ENCODE data around the gene SOD1. TPM values are rescaled to one million over a fixed set of nuclear protein-coding genes. Genes with fewer than 3 reads are reported as not detected.

The SOD1 gene
- total RNA-seq, 2 donors from 2014 or later: 165 to 282 TPM

GRCh38 chr21:31667639-31668038, 8.1 kb downstream of the SOD1 start:
- TF ChIP-seq, protein P1, sequence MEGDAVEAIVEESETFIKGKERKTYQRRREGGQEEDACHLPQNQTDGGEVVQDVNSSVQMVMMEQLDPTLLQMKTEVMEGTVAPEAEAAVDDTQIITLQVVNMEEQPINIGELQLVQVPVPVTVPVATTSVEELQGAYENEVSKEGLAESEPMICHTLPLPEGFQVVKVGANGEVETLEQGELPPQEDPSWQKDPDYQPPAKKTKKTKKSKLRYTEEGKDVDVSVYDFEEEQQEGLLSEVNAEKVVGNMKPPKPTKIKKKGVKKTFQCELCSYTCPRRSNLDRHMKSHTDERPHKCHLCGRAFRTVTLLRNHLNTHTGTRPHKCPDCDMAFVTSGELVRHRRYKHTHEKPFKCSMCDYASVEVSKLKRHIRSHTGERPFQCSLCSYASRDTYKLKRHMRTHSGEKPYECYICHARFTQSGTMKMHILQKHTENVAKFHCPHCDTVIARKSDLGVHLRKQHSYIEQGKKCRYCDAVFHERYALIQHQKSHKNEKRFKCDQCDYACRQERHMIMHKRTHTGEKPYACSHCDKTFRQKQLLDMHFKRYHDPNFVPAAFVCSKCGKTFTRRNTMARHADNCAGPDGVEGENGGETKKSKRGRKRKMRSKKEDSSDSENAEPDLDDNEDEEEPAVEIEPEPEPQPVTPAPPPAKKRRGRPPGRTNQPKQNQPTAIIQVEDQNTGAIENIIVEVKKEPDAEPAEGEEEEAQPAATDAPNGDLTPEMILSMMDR (IDR thresholded peaks at IDR 0.05): no peak
- TF ChIP-seq POLR2AphosphoS5 (IDR thresholded peaks at IDR 0.05): no peak
- no peak for TF ChIP-seq POLR2A (IDR thresholded peaks at IDR 0.05)
- no peaks in the 10 kb centered on the region for H3K27me3 ChIP-seq (replicated peaks; ENCODE audit: insufficient read depth)
- no peaks in the 10 kb centered on the region for H3K9me3 ChIP-seq
- H3K36me3 ChIP-seq: peaks cover 3 to 9% of the 10 kb centered on the region in 2 donors
- no peaks in the 10 kb centered on the region for H3K4me1 ChIP-seq (replicated peaks)
- DNase-seq (ENCODE audit: low spot score): no peak
- H3K27ac ChIP-seq: no peak overlapping the region
- intact Hi-C loops (cut with DNase I): no loop called here
- H3K4me3 ChIP-seq: no peak overlapping the region

DNA sequence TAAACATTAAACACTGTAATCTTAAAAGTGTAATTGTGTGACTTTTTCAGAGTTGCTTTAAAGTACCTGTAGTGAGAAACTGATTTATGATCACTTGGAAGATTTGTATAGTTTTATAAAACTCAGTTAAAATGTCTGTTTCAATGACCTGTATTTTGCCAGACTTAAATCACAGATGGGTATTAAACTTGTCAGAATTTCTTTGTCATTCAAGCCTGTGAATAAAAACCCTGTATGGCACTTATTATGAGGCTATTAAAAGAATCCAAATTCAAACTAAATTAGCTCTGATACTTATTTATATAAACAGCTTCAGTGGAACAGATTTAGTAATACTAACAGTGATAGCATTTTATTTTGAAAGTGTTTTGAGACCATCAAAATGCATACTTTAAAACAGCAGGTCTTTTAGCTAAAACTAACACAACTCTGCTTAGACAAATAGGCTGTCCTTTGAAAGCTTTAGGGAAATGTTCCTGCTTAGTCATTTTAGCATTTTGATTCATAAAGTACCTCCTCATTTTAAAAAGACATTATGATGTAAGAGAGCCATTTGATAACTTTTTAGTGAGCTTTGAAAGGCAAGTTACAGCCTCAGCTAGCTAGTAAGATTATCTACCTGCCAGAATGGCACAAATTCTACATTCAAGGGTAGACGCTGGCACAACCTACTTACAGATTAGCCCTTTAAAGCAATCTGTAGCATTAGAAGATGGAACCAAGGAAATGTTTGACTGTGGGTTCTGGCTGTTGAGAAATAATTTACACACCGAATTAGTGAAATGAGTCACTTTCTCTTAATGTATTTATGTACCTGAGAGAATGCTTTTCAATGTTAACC, 9.4 kb downstream of the SOD1 start:
- H3K4me1 ChIP-seq (replicated peaks): no peaks in the 10 kb centered on the region
- no peaks in the 10 kb centered on the region for H3K9me3 ChIP-seq
- H3K27me3 ChIP-seq (replicated peaks; ENCODE audit: insufficient read depth): no peaks in the 10 kb centered on the region
- 81% methylated on average over 2 of the region's 2 CpGs for WGBS
- intact Hi-C loops (cut with DNase I): no loop called here
- H3K27ac ChIP-seq: no peak overlapping the region
- H3K4me3 ChIP-seq: no peak overlapping the region
- TF ChIP-seq, protein P1 (IDR thresholded peaks at IDR 0.05): no peak
- no peak for TF ChIP-seq POLR2AphosphoS5 (IDR thresholded peaks at IDR 0.05)
- TF ChIP-seq POLR2A (IDR thresholded peaks at IDR 0.05): no peak
- no peak for DNase-seq (ENCODE audit: low spot score)
- peaks cover 3 to 9% of the 10 kb centered on the region in 2 donors for H3K36me3 ChIP-seq

DNA sequence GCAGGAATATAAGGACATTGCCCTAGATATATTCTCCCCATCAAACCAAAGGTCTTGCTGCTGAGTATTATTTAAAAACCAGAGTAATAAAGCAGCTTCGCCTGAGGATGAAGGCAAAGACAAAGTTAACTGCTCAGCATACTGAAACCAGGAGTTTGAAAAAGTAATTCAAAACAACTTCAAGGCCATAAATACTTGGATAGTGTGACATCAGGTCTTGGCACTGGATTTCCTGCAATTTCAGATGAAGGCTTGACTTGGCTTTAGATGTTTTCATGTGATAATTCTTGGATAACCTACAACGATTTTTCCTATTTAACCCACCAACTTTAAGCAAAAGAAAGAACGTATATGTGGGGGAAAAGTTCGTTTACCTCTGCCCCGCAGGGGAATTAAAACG, 10.6 kb downstream of the SOD1 start:
- TF ChIP-seq, protein P1 (IDR thresholded peaks at IDR 0.05): no peak
- TF ChIP-seq POLR2A (IDR thresholded peaks at IDR 0.05) (no peak), POLR2AphosphoS5 (IDR thresholded peaks at IDR 0.05) (no peak)
- intact Hi-C loops (cut with DNase I): no loop called here
- Histone ChIP-seq H3K4me3 (no peak overlapping the region), H3K4me1 (replicated peaks) (no peaks in the 10 kb centered on the region), H3K27me3 (replicated peaks; ENCODE audit: insufficient read depth) (no peaks in the 10 kb centered on the region), H3K9me3 (no peaks in the 10 kb centered on the region), H3K36me3 (peaks cover 3 to 9% of the 10 kb centered on the region in 2 donors), H3K27ac (no peak overlapping the region)
- DNase-seq (ENCODE audit: low spot score): no peak
- WGBS: 47% methylated on average over 6 of the region's 6 CpGs

DNA sequence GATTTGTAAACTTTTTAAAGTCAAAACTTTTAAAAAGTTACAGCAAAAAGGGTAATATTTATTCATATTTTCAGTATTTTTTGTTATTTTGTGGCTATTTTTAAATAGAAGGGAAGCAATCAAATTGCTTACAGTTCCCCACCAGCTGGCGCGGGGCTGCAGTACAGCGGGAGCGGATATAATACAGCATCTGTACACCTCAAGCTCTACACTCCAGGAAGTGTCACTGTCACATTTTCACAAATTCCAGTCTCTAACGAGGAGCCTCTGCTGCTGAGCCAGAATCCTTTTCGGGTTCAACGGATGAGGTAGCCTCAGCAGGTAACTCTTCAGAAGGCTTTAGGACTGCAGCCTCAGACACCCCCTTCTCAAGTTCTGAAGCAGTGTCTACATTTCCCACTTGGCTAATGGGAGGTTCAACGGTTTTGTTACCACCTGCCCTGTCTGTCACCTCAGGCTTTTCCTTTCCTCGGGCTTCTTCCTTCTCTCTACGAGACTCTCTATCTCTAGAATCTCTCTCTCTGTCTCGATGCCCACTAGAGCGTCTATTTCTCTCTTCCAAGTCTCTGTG, 11.7 kb downstream of the SOD1 start:
- no peaks in the 10 kb centered on the region for H3K27me3 ChIP-seq (replicated peaks; ENCODE audit: insufficient read depth)
- no peak overlapping the region for H3K4me3 ChIP-seq
- no peaks in the 10 kb centered on the region for H3K9me3 ChIP-seq
- no peak for TF ChIP-seq POLR2AphosphoS5 (IDR thresholded peaks at IDR 0.05)
- TF ChIP-seq, protein P1 (IDR thresholded peaks at IDR 0.05): no peak
- TF ChIP-seq POLR2A (IDR thresholded peaks at IDR 0.05): no peak
- WGBS: 82% methylated on average over 12 of the region's 12 CpGs
- no peaks in the 10 kb centered on the region for H3K4me1 ChIP-seq (replicated peaks)
- no peak for DNase-seq (ENCODE audit: low spot score)
- intact Hi-C loops (cut with DNase I): no loop called here
- no peak overlapping the region for H3K27ac ChIP-seq
- H3K36me3 ChIP-seq: peaks cover 3 to 9% of the 10 kb centered on the region in 2 donors

DNA sequence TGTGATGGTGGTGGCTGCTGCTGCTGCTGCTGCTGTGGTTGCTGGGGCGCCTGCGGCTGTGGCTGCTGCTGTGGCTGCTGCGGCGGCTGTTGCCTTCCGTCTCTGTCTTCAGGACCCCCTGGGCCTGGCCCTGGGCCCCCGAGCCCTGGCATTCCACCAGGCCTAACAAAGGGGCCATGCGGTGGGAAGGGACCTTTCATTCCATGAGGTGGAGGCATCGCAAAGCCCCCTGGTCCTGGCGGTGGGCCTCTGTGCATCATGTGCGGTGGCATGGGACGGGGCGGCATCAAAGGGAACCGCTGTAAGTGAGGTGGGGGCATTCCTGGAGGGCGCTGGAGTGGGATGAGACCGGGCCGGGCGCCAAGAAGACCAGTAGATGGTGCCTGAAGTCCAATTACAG, 12.4 kb downstream of the SOD1 start:
- TF ChIP-seq POLR2AphosphoS5 (IDR thresholded peaks at IDR 0.05) (no peak), POLR2A (IDR thresholded peaks at IDR 0.05) (no peak)
- TF ChIP-seq, protein P1 (IDR thresholded peaks at IDR 0.05): no peak
- no peak overlapping the region for H3K27ac ChIP-seq
- 91% methylated on average over 17 of the region's 17 CpGs for WGBS
- no peaks in the 10 kb centered on the region for H3K27me3 ChIP-seq (replicated peaks; ENCODE audit: insufficient read depth)
- peaks cover 3 to 9% of the 10 kb centered on the region in 2 donors for H3K36me3 ChIP-seq
- no peak for DNase-seq (ENCODE audit: low spot score)
- H3K4me1 ChIP-seq (replicated peaks): no peaks in the 10 kb centered on the region
- no peaks in the 10 kb centered on the region for H3K9me3 ChIP-seq
- intact Hi-C loops (cut with DNase I): no loop called here
- H3K4me3 ChIP-seq: no peak overlapping the region

Measured in prostate gland (tissue), 2 donors.